ENCODE data around the gene ADAMTSL3. TPM values are rescaled to one million over a fixed set of nuclear protein-coding genes. Genes with fewer than 3 reads are reported as not detected.

Gene ADAMTSL3
- polyA plus RNA-seq, 1 of the 3 experiments (the other 2 are of a cell fraction) = 0.02 TPM

DNA sequence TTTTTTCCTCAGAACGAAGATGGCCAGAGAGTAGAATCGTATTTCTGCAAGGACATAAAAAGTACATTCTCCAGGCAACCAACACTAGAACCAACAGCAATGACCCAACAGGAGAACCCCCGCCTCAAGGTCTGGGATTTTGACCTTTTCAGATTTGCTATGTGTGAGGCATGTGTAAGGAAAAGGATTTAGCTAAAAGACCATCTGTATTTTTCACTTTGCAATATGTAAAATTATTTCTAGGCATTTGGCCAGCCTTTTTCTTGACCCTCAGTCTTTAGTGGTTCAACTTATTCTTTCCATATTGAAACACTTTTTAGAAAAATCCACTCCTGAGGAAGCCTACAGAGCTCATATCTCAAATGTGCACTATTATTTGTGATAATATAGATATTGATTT is 362.4 kb downstream of the ADAMTSL3 start:
- H3K9me2 ChIP-seq = no peaks in the 10 kb centered on the region
- ChIA-PET POLR2A (no interaction called here), CTCF (no interaction called here)

More for the DNA sequence above, 362.4 kb downstream of the ADAMTSL3 start:
- no peak overlapping the region for H3K4me3 ChIP-seq (ENCODE audit: low read depth in 2 of 2, low read length in 1 of 2)
- H3K79me2 ChIP-seq (ENCODE audit: insufficient read depth) = no peaks in the 10 kb centered on the region
- H3K9me3 ChIP-seq = no peaks in the 10 kb centered on the region
- H3K4me2 ChIP-seq = no peak overlapping the region
- H3K36me3 ChIP-seq (replicated peaks in 1 of 2; ENCODE audit: control insufficient read depth in 1 of 2, insufficient read depth in 2 of 2, low read length in 1 of 2) = no peaks in the 10 kb centered on the region
- no peak overlapping the region for H3K27ac ChIP-seq (ENCODE audit: low read depth in 2 of 2, low read length in 1 of 2)
- no peaks in the 10 kb centered on the region for H4K20me1 ChIP-seq (ENCODE audit: insufficient read depth)
- no peak overlapping the region for H3K9ac ChIP-seq
- H2AFZ ChIP-seq (ENCODE audit: low read depth) = no peak overlapping the region
- H3K27me3 ChIP-seq (ENCODE audit: insufficient read depth) = no peaks in the 10 kb centered on the region
- WGBS (ENCODE audit: low lambda C conversion rate) = 0% methylated on average over 3 of the region's 3 CpGs
- no peaks in the 10 kb centered on the region for H3F3A ChIP-seq (replicated peaks; ENCODE audit: insufficient read depth)
- no peaks in the 10 kb centered on the region for H3K4me1 ChIP-seq (ENCODE audit: control insufficient read depth in 1 of 2, insufficient read depth in 2 of 2, low read depth in 1 of 2, low read length in 1 of 2)
- no peak for DNase-seq
- TF ChIP-seq, protein P1, sequence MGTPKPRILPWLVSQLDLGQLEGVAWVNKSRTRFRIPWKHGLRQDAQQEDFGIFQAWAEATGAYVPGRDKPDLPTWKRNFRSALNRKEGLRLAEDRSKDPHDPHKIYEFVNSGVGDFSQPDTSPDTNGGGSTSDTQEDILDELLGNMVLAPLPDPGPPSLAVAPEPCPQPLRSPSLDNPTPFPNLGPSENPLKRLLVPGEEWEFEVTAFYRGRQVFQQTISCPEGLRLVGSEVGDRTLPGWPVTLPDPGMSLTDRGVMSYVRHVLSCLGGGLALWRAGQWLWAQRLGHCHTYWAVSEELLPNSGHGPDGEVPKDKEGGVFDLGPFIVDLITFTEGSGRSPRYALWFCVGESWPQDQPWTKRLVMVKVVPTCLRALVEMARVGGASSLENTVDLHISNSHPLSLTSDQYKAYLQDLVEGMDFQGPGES (IDR thresholded peaks at IDR 0.05; ENCODE audit: low read depth, low read length) = no peak
- TF ChIP-seq, protein P2, sequence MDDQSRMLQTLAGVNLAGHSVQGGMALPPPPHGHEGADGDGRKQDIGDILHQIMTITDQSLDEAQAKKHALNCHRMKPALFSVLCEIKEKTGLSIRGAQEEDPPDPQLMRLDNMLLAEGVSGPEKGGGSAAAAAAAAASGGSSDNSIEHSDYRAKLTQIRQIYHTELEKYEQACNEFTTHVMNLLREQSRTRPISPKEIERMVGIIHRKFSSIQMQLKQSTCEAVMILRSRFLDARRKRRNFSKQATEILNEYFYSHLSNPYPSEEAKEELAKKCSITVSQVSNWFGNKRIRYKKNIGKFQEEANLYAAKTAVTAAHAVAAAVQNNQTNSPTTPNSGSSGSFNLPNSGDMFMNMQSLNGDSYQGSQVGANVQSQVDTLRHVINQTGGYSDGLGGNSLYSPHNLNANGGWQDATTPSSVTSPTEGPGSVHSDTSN (IDR thresholded peaks at IDR 0.05) = no peak
- TF ChIP-seq JUND (IDR thresholded peaks at IDR 0.05) (no peak), RFX5 (IDR thresholded peaks at IDR 0.05; ENCODE audit: low read length) (no peak), TCF12 (IDR thresholded peaks at IDR 0.05) (no peak), ELF1 (IDR thresholded peaks at IDR 0.05) (no peak), EP300 (IDR thresholded peaks at IDR 0.05; ENCODE audit: borderline replicate concordance in 1 of 2, low read depth in 1 of 2, low read length in 1 of 2) (no peak), NRF1 (IDR thresholded peaks at IDR 0.05; ENCODE audit: low read depth, low read length) (no peak), GABPA (IDR thresholded peaks at IDR 0.05; ENCODE audit: low read depth) (no peak), POLR2AphosphoS5 (IDR thresholded peaks at IDR 0.05; ENCODE audit: low read depth, low read length) (no peak), EZH2phosphoT487 (IDR thresholded peaks at IDR 0.05; ENCODE audit: borderline replicate concordance, low read depth) (no peak), MEF2A (IDR thresholded peaks at IDR 0.05; ENCODE audit: borderline replicate concordance, low read depth) (no peak), FOXJ3 (CRISPR knock-in tag; IDR thresholded peaks at IDR 0.05) (no peak)
- TF ChIP-seq, protein P3, sequence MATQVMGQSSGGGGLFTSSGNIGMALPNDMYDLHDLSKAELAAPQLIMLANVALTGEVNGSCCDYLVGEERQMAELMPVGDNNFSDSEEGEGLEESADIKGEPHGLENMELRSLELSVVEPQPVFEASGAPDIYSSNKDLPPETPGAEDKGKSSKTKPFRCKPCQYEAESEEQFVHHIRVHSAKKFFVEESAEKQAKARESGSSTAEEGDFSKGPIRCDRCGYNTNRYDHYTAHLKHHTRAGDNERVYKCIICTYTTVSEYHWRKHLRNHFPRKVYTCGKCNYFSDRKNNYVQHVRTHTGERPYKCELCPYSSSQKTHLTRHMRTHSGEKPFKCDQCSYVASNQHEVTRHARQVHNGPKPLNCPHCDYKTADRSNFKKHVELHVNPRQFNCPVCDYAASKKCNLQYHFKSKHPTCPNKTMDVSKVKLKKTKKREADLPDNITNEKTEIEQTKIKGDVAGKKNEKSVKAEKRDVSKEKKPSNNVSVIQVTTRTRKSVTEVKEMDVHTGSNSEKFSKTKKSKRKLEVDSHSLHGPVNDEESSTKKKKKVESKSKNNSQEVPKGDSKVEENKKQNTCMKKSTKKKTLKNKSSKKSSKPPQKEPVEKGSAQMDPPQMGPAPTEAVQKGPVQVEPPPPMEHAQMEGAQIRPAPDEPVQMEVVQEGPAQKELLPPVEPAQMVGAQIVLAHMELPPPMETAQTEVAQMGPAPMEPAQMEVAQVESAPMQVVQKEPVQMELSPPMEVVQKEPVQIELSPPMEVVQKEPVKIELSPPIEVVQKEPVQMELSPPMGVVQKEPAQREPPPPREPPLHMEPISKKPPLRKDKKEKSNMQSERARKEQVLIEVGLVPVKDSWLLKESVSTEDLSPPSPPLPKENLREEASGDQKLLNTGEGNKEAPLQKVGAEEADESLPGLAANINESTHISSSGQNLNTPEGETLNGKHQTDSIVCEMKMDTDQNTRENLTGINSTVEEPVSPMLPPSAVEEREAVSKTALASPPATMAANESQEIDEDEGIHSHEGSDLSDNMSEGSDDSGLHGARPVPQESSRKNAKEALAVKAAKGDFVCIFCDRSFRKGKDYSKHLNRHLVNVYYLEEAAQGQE (IDR thresholded peaks at IDR 0.05; ENCODE audit: low read depth, low read length) = no peak
- TF ChIP-seq, protein P4, sequence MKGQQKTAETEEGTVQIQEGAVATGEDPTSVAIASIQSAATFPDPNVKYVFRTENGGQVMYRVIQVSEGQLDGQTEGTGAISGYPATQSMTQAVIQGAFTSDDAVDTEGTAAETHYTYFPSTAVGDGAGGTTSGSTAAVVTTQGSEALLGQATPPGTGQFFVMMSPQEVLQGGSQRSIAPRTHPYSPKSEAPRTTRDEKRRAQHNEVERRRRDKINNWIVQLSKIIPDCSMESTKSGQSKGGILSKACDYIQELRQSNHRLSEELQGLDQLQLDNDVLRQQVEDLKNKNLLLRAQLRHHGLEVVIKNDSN (IDR thresholded peaks at IDR 0.05; ENCODE audit: borderline replicate concordance, low read depth) = no peak
- TF ChIP-seq, protein P5, sequence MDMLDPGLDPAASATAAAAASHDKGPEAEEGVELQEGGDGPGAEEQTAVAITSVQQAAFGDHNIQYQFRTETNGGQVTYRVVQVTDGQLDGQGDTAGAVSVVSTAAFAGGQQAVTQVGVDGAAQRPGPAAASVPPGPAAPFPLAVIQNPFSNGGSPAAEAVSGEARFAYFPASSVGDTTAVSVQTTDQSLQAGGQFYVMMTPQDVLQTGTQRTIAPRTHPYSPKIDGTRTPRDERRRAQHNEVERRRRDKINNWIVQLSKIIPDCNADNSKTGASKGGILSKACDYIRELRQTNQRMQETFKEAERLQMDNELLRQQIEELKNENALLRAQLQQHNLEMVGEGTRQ (IDR thresholded peaks at IDR 0.05; ENCODE audit: borderline replicate concordance, low read depth, low read length) = no peak
- TF ChIP-seq, protein P6, sequence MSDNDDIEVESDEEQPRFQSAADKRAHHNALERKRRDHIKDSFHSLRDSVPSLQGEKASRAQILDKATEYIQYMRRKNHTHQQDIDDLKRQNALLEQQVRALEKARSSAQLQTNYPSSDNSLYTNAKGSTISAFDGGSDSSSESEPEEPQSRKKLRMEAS (IDR thresholded peaks at IDR 0.05; ENCODE audit: low read depth) = no peak
- TF ChIP-seq, protein P7, sequence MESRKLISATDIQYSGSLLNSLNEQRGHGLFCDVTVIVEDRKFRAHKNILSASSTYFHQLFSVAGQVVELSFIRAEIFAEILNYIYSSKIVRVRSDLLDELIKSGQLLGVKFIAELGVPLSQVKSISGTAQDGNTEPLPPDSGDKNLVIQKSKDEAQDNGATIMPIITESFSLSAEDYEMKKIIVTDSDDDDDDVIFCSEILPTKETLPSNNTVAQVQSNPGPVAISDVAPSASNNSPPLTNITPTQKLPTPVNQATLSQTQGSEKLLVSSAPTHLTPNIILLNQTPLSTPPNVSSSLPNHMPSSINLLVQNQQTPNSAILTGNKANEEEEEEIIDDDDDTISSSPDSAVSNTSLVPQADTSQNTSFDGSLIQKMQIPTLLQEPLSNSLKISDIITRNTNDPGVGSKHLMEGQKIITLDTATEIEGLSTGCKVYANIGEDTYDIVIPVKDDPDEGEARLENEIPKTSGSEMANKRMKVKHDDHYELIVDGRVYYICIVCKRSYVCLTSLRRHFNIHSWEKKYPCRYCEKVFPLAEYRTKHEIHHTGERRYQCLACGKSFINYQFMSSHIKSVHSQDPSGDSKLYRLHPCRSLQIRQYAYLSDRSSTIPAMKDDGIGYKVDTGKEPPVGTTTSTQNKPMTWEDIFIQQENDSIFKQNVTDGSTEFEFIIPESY (IDR thresholded peaks at IDR 0.05; ENCODE audit: borderline replicate concordance, low read depth) = no peak

Data from SK-N-SH (cell line).